B cell (primary cell): ENCODE results near the gene DIAPH1.

Source experiments
- EZH2 ChIP-seq: IDR thresholded peaks from 2 replicates; pipeline ENCODE4 v1.6.1; 2012; ENCODE audit warnings: borderline replicate concordance, low read depth, mild to moderate bottlenecking, moderate library complexity, low read length; ENCODE audit not compliant: insufficient read depth, poor library complexity, severe bottlenecking
- TF ChIP-seq, protein P1 (sequence below): fragments of 200-600 bp; IDR thresholded peaks from one replicate; pipeline ENCODE4 v1.8.0; 2022; ENCODE audit warnings: antibody characterized with exemption, mild to moderate bottlenecking

- TF ChIP-seq, protein P1, sequence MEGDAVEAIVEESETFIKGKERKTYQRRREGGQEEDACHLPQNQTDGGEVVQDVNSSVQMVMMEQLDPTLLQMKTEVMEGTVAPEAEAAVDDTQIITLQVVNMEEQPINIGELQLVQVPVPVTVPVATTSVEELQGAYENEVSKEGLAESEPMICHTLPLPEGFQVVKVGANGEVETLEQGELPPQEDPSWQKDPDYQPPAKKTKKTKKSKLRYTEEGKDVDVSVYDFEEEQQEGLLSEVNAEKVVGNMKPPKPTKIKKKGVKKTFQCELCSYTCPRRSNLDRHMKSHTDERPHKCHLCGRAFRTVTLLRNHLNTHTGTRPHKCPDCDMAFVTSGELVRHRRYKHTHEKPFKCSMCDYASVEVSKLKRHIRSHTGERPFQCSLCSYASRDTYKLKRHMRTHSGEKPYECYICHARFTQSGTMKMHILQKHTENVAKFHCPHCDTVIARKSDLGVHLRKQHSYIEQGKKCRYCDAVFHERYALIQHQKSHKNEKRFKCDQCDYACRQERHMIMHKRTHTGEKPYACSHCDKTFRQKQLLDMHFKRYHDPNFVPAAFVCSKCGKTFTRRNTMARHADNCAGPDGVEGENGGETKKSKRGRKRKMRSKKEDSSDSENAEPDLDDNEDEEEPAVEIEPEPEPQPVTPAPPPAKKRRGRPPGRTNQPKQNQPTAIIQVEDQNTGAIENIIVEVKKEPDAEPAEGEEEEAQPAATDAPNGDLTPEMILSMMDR = no peak
- no peak for TF ChIP-seq EZH2
Observed at GRCh38 chr5:141663506-141663905, 44.7 kb upstream of the DIAPH1 start.
